HepG2 (cell line): ENCODE data around the gene RAB34.

Experiments
- CTCF ChIP-seq: sonication (generic); formaldehyde crosslinking; IDR thresholded peaks from 2 replicates; pipeline ENCODE4 v1.5.0; 2020; ENCODE audit warnings: mild to moderate bottlenecking, missing genetic modification reagents, moderate library complexity
- EZH2 ChIP-seq: conservative IDR thresholded peaks from 2 replicates; pipeline ENCODE4 v1.6.1; 2012; ENCODE audit warnings: mild to moderate bottlenecking, low read depth, low read length, moderate library complexity
- KLF6 ChIP-seq: IDR thresholded peaks from 2 replicates; pipeline ENCODE4 v1.8.0; 2016; ENCODE audit warnings: missing biosample characterization, missing genetic modification reagents
- MAFK ChIP-seq, 2 experiments: IDR thresholded peaks in 1 of 2; conservative IDR thresholded peaks in 1 of 2; 2 replicates each; pipeline ENCODE4 v1.6.1; 2011; ENCODE audit warnings: improper control_type of control experiment in 2 of 2, low read length in 2 of 2
- POLR2AphosphoS5 ChIP-seq: IDR thresholded peaks from 2 replicates; pipeline ENCODE4 v1.6.1; 2012; ENCODE audit warnings: low read depth, low read length
- SP2 ChIP-seq: sonication (generic); formaldehyde crosslinking; IDR thresholded peaks from 2 replicates; pipeline ENCODE4 v1.5.1; 2020; ENCODE audit warnings: mild to moderate bottlenecking, missing genetic modification reagents
- STAT6 ChIP-seq: sonication (generic); formaldehyde crosslinking; IDR thresholded peaks from 2 replicates; pipeline ENCODE4 v1.4.0; 2020; ENCODE audit warnings: missing genetic modification reagents, mild to moderate bottlenecking, borderline replicate concordance
- TEAD3 ChIP-seq: optimal IDR thresholded peaks from 2 replicates; pipeline ENCODE3; 2016; ENCODE audit warnings: borderline replicate concordance
- USF2 ChIP-seq, 2 experiments: sonication (generic) in 1 of 2; formaldehyde crosslinking in 1 of 2; IDR thresholded peaks; 2 replicates each; pipeline versions ENCODE4 v1.5.1 to v1.6.1; 2011 to 2020; ENCODE audit warnings: borderline replicate concordance in 1 of 2, low read depth in 1 of 2, low read length in 1 of 2, mild to moderate bottlenecking in 1 of 2, missing genetic modification reagents in 1 of 2, moderate library complexity in 1 of 2
- TF ChIP-seq, protein P1 (sequence below): sonication (generic); formaldehyde crosslinking; IDR thresholded peaks from 2 replicates; pipeline ENCODE4 v1.5.1; 2020; ENCODE audit warnings: missing genetic modification reagents, mild to moderate bottlenecking, borderline replicate concordance
- TF ChIP-seq, protein P2 (sequence below): sonication (generic); formaldehyde crosslinking; IDR thresholded peaks from 2 replicates; pipeline ENCODE4 v1.4.0; 2020; ENCODE audit warnings: missing genetic modification reagents
- TF ChIP-seq, protein P3 (sequence below): sonication (generic); formaldehyde crosslinking; conservative IDR thresholded peaks from 2 replicates; pipeline ENCODE4 v1.4.0; 2020; ENCODE audit warnings: missing genetic modification reagents

- TF ChIP-seq, protein P1, sequence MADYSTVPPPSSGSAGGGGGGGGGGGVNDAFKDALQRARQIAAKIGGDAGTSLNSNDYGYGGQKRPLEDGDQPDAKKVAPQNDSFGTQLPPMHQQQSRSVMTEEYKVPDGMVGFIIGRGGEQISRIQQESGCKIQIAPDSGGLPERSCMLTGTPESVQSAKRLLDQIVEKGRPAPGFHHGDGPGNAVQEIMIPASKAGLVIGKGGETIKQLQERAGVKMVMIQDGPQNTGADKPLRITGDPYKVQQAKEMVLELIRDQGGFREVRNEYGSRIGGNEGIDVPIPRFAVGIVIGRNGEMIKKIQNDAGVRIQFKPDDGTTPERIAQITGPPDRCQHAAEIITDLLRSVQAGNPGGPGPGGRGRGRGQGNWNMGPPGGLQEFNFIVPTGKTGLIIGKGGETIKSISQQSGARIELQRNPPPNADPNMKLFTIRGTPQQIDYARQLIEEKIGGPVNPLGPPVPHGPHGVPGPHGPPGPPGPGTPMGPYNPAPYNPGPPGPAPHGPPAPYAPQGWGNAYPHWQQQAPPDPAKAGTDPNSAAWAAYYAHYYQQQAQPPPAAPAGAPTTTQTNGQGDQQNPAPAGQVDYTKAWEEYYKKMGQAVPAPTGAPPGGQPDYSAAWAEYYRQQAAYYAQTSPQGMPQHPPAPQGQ (CRISPR knock-in tag), result no peak
- TF ChIP-seq TEAD3 (CRISPR knock-in tag) (no peak), SP2 (no peak), KLF6 (no peak), POLR2AphosphoS5 (no peak; the same call in 1 of the 2 replicates), EZH2 (no peak), MAFK (conservative IDR thresholded peaks at IDR 0.05 in 1 of 2, IDR thresholded peaks at IDR 0.05 in 1 of 2; ENCODE audit: low read length in 2 of 2) (no peak), USF2 (IDR thresholded peaks at IDR 0.05; ENCODE audit: low read depth, low read length) (no peak), USF2 (CRISPR knock-in tag; IDR thresholded peaks at IDR 0.05; ENCODE audit: borderline replicate concordance) (no peak), CTCF (CRISPR knock-in tag) (no peak), STAT6 (CRISPR knock-in tag) (no peak)
- TF ChIP-seq, protein P2, sequence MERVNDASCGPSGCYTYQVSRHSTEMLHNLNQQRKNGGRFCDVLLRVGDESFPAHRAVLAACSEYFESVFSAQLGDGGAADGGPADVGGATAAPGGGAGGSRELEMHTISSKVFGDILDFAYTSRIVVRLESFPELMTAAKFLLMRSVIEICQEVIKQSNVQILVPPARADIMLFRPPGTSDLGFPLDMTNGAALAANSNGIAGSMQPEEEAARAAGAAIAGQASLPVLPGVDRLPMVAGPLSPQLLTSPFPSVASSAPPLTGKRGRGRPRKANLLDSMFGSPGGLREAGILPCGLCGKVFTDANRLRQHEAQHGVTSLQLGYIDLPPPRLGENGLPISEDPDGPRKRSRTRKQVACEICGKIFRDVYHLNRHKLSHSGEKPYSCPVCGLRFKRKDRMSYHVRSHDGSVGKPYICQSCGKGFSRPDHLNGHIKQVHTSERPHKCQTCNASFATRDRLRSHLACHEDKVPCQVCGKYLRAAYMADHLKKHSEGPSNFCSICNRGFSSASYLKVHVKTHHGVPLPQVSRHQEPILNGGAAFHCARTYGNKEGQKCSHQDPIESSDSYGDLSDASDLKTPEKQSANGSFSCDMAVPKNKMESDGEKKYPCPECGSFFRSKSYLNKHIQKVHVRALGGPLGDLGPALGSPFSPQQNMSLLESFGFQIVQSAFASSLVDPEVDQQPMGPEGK (CRISPR knock-in tag), result no peak
- TF ChIP-seq, protein P3, sequence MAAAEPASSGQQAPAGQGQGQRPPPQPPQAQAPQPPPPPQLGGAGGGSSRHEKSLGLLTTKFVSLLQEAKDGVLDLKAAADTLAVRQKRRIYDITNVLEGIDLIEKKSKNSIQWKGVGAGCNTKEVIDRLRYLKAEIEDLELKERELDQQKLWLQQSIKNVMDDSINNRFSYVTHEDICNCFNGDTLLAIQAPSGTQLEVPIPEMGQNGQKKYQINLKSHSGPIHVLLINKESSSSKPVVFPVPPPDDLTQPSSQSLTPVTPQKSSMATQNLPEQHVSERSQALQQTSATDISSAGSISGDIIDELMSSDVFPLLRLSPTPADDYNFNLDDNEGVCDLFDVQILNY (CRISPR knock-in tag), result no peak
These were observed 13.3 kb downstream of the RAB34 start for GRCh38 chr17:28704219-28704858.
